ENCODE results near the gene TRAM2. TPM values are rescaled to one million over a fixed set of nuclear protein-coding genes. Genes with fewer than 3 reads are reported as not detected.

The TRAM2 gene
- total RNA-seq, 2 donors from 2014 or later = 40.0 to 41.8 TPM

DNA sequence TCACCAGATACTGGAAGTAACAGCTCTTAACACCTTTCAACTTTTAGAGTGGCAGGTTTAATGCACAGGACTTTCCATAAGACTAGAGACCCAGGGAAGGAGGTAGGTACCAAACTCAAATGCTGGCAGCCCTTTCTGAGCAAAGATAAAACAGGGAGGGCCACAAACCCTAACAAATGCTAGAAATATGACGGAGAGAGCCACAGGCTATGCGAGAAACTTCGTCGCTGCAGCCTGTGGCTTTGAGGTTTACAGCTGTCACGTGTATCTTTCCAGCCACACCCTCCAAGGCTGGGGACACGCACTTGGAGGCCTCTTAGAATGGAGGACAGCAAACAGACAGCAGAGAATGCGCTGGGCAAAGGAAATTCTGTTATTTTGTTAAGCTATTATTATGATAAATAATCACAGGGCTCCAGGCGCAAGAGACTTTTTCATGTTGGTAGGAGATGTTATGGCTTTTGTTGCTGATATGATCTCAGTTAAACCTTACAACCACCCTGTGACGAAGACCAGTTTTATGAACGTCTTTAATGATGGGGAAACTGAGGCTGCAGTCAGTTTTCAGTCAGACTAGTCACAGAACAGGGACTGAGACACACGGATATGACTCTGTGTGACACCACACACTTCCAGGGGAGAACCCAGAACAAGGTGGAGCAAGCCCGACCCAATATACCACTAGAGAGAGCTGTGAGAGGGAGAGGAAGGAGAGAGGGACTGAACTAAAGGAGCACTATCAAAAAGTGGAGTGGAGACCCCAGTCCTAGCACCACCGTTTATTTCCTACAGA, 2.0 kb downstream of the TRAM2 start:
- Histone ChIP-seq H3K27ac (peak overlapping the region; percentile 84 to 85), H3K9me3 (no peaks in the 10 kb centered on the region), H3K36me3 (no peaks in the 10 kb centered on the region), H3K4me1 (ENCODE audit: control insufficient read depth in 1 of 2, low read depth in 2 of 2) (peaks cover 32 to 67% of the 10 kb centered on the region in 2 donors), H3K4me3 (peak overlapping the region; percentile 91), H3K27me3 (replicated peaks; ENCODE audit: insufficient read depth) (no peaks in the 10 kb centered on the region)
- TF ChIP-seq CTCF (IDR thresholded peaks at IDR 0.05) = no peak
- ATAC-seq (ENCODE audit: insufficient number of reproducible peaks, low FRiP score, low read depth) (no peak), DNase-seq (ENCODE audit: low spot score) (no peak)

DNA sequence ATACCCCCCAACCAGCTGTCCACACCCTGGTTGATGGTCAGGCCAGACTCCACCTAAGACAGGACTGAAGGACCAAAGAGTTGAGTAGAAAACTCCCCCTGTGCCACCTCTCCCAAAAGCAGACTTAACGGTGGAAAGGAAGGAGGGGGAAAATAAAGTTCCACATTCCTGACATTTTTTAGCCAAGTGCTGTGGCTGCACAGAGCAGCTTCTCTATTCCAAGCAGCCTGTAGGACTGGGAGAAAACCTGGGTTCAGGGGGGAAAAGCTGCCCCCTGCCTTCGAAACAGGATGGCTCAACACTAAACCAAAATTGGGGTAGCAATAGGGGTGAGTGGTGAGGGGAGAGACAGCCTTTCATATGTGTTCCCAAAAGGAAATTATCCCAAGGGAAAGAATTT, 3.6 kb downstream of the TRAM2 start:
- no peaks in the 10 kb centered on the region for H3K36me3 ChIP-seq
- no peaks in the 10 kb centered on the region for H3K27me3 ChIP-seq (replicated peaks; ENCODE audit: insufficient read depth)
- DNase-seq (ENCODE audit: low spot score) (no peak), ATAC-seq (ENCODE audit: insufficient number of reproducible peaks, low FRiP score, low read depth) (no peak)
- H3K4me3 ChIP-seq = peak overlapping the region; percentile 91
- H3K4me1 ChIP-seq (ENCODE audit: control insufficient read depth in 1 of 2, low read depth in 2 of 2) = peaks cover 46 to 81% of the 10 kb centered on the region in 2 donors
- no peak for TF ChIP-seq CTCF (IDR thresholded peaks at IDR 0.05)
- H3K9me3 ChIP-seq = no peaks in the 10 kb centered on the region
- peak overlapping the region; percentile 84 to 85 for H3K27ac ChIP-seq

DNA sequence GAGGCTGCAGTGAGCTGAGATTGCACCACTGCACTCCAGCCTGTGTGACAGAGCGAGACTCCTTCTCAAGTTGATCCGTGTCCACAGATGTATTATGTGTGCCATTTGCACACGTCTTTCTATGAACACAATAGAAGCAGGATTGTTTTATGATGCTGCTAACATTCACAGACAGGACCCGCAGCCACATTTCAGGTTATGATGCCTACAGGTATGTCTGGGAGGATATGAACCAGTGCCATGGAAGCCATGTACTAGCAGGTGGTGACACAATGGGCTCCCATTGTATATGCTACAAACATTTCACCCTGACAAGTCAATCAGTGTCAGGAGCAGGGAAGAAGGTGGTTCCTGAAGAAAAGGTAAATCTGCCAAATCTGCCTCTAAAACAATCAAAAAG, 4.3 kb downstream of the TRAM2 start:
- Histone ChIP-seq H3K36me3 (no peaks in the 10 kb centered on the region), H3K27me3 (replicated peaks; ENCODE audit: insufficient read depth) (no peaks in the 10 kb centered on the region), H3K4me3 (peak overlapping the region; percentile 91), H3K4me1 (ENCODE audit: control insufficient read depth in 1 of 2, low read depth in 2 of 2) (peaks cover 53 to 81% of the 10 kb centered on the region in 2 donors), H3K27ac (peak overlapping the region; percentile 84 to 85), H3K9me3 (no peaks in the 10 kb centered on the region)
- DNase-seq (ENCODE audit: low spot score) (no peak), ATAC-seq (ENCODE audit: insufficient number of reproducible peaks, low FRiP score, low read depth) (no peak)
- TF ChIP-seq CTCF (IDR thresholded peaks at IDR 0.05) = no peak

DNA sequence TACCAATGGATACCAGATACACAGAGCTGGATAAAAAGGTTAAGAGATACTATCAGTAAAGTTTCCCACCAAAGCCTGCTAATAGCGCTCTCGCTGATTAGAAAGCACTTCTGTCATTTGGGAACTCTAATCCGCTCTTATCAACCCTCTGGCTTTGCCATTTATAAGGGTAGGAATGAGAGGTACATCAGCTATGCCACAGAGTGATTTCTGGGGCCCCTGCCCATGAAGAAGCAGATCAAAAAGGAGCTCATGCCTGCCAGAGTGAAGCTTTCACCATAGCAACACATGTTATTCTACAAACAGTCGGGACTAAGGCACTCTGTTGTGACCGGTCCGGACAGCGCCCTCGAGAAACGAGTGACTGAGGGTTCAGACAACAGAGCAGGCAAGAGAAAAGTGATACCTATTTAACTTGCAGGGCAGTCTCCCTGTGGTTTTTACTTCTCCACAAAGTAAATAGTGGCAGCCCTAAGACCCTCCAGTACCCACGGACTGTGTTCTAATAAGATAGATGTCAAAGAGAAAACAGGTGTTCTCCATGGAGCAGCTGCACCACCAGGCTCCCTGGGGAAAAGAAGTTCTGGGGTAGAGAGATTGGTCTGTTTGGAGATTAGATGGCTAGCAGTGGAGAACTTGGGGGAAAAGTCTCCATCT, 5.6 kb downstream of the TRAM2 start:
- Histone ChIP-seq H3K36me3 (no peaks in the 10 kb centered on the region), H3K4me3 (peak overlapping the region; percentile 48), H3K27ac (peak overlapping the region; percentile 84 to 85), H3K4me1 (ENCODE audit: control insufficient read depth in 1 of 2, low read depth in 2 of 2) (peaks cover 65 to 94% of the 10 kb centered on the region in 2 donors), H3K27me3 (replicated peaks; ENCODE audit: insufficient read depth) (no peaks in the 10 kb centered on the region), H3K9me3 (no peaks in the 10 kb centered on the region)
- DNase-seq (ENCODE audit: low spot score) (no peak), ATAC-seq (ENCODE audit: insufficient number of reproducible peaks, low FRiP score, low read depth) (no peak)
- TF ChIP-seq CTCF (IDR thresholded peaks at IDR 0.05) = no peak

DNA sequence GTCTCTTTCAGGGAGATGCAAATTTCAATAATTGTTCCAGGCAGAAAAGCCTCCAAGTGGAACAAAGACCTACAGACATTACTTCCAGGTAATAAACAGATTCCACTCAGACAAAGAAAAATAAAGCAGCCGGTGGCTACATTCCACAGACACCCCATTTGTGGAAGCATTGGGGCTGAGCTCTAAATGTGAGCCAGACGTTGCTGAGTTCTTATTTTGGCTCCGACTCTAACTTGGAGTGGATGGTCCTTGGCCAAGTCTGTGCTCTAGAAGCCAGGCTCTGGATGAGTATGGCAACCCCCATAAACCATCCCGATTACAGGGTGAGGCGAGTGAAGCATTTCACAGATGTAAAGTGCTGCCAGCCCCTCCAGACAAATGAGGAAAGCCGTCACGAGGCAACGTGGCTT, 6.6 kb downstream of the TRAM2 start:
- TF ChIP-seq CTCF (IDR thresholded peaks at IDR 0.05) = no peak
- DNase-seq (ENCODE audit: low spot score) (no peak), ATAC-seq (ENCODE audit: insufficient number of reproducible peaks, low FRiP score, low read depth) (peak; percentile 17)
- Histone ChIP-seq H3K27me3 (replicated peaks; ENCODE audit: insufficient read depth) (no peaks in the 10 kb centered on the region), H3K4me3 (peak overlapping the region; percentile 48), H3K9me3 (no peaks in the 10 kb centered on the region), H3K27ac (peak overlapping the region; percentile 84 to 85), H3K4me1 (ENCODE audit: control insufficient read depth in 1 of 2, low read depth in 2 of 2) (peaks cover 73 to 99% of the 10 kb centered on the region in 2 donors), H3K36me3 (no peaks in the 10 kb centered on the region)
